NCI-H226 (cell line): Measurements from ENCODE around the gene CDX1.
A peak's percentile ranks its signal among the peaks of the same experiment; 100 is the strongest.
"Not testable (repeated sequence)": the region's sequence is repeated elsewhere in the genome, so short reads cannot be mapped to it uniquely, and the experiment has no call there.

Experiments
- DNase-seq: peaks from one replicate; pipeline ENCODE4 v3.0.0-alpha.2; 2015

The CDX1 gene

DNA sequence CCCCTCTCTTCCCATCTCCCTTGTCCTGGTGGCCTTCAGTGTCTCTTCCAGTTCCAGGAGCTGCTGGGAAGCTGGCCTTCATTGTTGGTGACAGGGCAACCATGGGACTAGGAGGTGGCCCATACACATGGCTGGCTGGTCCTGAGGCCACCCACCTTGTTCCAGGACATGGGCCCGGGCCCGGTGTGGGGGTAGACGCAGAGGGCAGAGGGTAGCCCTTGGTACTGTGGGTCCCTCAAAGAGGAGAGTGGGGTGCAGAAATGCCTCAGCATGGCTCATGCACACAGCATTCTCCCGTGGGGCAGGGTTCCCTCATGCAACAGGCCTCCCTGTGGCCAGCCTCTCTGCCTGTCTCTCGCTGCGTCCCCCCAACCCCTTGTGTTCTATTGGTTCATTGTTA lies 44.1 kb downstream of the CDX1 start:
- DNase-seq, result no peak

- no peak for DNase-seq
These were observed 44.8 kb downstream of the CDX1 start for GRCh38 chr5:150211156-150212030.

- no peak for DNase-seq
These were observed 47.0 kb downstream of the CDX1 start for GRCh38 chr5:150213530-150213929.

DNA sequence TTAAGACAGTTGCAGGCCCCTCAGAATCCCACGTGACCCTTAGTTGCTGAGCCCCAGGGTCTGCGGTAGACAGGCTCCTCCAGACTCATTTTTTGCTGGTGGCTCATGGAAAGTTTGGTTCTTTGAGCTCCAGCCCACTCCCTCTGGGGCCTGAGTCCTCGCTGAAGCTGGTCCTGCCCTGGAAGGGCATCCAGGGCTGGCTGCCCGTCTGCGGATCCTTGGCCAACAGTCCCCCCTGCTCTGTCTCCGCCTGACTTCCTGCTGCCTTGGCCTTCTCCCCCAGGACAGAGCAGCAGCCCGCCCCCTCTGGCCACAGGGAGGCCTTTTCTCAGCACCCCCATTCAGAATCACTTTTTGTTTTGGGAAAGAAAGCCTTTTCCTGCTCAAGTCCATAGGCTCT lies 47.7 kb downstream of the CDX1 start:
- no peak for DNase-seq

DNA sequence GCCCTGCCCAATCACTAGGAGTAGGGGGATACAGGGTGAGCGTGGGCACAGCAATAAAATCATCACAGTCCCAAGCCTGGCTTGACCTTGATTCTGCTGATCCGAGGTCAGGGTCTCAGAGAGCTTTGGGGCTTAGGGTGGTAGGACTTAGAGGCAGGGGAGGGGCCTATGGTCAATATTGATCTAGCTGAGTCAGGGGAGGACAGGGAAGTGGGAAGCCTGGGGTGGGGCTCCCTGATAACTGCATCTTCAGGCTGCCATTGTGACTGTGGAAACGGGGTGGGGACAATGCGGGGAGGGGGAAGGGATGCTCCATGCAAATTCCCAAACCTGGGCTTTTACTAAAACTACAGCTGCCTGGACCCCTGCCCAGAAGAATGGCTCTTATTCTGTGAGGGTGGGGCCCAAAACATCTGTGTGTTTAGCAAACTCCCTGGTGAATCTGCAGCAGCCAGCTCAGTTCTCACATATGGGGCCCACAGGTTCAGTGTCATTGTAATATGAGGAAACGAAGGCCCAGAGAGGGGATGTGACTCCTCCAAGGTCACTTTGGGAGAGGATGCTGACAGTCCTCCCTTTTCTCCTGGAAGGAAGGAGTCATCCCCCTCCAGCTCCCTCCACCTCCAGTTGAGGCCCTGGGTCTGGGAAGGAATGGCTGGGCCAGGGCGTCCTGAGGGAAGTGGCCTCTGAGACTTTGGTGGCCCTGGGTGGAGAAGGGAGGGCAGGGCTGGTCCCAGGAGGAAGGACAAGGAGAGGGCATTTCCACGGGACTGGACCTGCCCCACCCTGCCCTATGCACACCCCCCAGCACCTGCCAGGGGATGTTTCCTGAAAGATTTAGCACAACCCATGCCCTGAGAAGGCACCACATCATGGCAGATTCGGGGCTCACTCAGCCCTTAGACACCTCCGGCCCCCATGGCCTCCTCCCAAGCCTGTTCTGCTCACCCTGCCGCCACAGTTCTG lies 49.7 kb downstream of the CDX1 start:
- no peak for DNase-seq

- DNase-seq, result no peak
These were observed 50.5 kb downstream of the CDX1 start for GRCh38 chr5:150217038-150217437.

DNA sequence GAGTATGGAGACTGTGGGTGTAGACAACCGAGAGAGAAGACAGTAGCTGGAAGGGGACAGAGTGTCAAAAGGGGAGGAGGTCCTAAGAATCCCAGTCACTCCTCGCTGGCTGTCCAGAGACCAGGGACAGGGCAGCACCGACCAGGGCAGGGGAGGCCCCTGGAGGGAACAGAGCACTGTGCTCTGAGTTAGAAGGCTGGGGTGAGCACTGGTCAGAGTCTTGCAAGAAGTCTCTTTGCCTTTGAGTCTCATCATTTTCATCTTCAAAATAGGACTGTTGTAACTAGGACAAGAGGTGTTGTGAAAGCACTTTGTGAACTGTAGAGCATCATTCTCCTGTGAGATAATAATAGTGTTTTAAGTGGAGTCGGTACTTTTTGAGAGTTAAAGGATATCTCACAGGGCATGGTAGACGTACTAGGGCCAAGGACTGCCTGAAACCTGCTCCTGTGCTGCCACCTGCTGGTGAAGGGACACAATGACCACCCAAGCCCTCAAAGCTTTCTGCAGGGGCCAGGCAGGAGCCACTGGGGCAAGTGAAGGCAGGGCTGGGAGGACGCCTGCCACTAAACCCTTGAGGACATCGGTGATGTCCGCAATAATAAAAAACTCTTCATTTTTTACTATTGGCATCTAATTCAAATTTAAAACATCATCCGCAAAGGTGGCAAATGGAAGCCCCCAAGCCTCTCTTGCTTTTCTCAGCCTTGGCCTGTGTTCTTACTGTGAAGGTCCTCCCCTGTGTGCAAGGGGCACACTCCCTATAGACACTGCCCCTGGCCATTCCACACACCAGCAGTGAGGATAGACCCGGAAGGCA lies 51.5 kb downstream of the CDX1 start:
- peak; percentile 62 for DNase-seq

DNA sequence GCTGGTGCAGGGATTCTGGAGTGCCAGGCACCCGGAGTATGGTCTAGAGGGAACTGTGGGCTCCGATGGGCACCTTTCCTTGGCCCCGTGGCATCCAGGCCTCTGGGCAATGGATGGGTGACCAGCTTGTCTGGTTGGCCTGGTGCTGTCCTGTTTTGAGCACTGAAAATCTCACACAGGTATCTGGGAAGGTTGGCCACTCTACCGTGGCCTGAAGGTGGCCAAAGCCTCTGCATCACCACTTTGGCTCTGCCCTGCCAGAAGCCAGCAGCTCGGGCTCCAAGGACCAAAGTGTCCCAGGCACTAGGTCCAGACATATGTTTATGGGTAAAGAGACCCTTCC lies 52.1 kb downstream of the CDX1 start:
- DNase-seq, result no peak

- DNase-seq, result peak; percentile 35
These were observed 52.6 kb downstream of the CDX1 start for GRCh38 chr5:150219142-150219541.

DNA sequence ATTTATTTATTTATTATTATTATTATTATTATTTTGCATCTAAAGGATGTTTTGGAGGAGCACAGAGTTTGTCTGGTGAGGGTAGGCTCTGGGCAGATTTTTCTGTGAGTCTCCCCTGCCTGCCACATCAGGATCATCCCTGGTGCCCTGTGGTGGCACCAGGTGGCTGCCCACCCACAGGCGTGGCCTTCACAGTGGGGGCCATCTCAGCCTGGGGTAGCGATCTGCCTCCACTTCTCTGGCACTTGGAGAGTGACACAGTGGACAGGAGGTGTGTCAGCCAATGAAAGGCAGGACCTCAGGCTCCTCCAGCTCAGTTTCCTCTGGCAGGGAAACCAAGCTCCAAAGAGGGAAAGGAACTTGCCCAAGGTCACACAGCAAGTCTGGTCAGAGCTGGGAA lies 53.3 kb downstream of the CDX1 start:
- DNase-seq, result no peak

- no peak for DNase-seq
These were observed 54.9 kb downstream of the CDX1 start for GRCh38 chr5:150221471-150221870.

DNA sequence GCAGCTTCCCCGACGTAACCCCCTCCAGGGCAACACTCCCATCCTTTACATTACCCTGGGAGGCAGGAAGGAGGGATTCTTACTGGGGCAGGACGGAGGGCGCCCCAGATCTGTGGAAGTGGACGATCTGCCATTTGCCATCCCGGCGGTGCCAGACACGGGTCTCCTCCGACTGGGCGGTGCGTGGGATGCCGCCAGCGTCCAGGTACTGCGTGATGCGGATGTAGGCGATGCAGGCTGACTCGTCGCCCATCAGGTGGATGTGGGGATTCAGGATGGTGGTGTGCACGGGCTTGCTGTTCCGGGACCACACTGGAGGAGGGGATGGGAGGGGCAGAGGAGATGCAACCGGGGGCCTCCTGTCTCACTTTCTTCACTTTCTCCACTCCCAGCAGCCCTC lies 56.3 kb downstream of the CDX1 start:
- no peak for DNase-seq

GRCh38 chr5:150223474-150223873 lies 56.9 kb downstream of the CDX1 start:
- DNase-seq, result no peak

DNA sequence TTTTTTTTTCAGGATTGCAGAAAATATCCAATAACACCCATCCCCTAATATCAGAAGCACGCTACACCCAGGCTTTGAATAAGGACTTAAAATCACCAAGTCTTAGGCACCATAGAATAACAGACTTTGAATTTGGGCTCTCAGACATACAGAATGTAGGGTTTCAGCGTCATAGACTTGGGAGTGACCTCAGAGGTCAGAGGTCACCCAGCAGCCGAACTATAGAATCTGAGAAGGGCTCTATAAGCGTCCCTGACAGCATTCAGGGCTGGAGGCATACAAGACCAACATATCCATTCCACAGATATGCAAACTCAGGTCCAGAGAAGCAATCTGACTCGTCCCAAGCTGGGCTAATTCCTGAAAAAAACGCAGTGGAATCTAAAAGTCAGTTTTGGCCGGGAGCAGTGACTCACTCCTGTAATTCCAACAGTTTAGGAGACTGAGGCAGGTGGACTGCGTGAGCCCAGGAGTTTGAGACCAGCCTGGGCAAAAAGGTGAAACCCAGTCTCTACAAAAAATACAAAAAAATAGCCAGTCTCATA lies 58.0 kb downstream of the CDX1 start:
- no peak for DNase-seq

DNA sequence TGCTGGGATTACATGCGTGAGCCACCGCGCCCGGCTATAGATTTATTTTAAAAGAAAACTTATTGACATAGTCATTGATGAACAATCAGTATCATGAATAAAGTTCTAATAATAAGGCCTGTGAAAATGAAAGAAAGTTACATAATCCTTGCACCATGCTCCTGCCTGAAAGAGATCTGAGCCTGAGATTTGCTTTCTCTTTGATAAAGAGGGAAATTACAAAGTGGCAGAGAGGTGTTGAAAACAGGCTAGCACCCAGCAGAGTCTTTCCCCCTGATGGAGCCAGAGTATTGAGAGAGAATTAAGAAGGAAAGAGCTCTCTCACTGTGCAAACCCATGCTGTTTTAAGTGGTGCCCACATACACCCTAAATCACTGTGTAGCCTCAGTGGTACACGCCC lies 60.5 kb downstream of the CDX1 start:
- DNase-seq, result no peak

GRCh38 chr5:150227606-150228273 lies 61.2 kb downstream of the CDX1 start:
- no peak for DNase-seq

DNA sequence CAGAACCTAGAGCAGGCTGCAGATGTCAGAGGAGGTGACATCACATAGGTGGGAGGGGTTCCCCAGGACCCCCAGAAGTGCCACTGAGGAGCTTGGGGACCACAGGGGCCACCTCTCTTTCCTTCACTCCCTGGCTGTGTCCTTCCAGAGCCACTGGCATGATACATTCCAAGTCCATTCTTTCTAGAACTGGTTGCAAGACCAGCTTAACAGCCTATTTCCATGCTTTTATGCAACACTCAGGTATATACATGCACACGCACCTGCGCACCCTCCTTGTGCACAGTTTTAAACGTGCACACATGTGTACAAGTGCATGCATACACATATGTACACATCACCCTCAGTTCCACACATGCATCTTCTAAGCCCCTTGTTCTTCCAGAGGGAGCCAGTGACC lies 63.0 kb downstream of the CDX1 start:
- no peak for DNase-seq

DNA sequence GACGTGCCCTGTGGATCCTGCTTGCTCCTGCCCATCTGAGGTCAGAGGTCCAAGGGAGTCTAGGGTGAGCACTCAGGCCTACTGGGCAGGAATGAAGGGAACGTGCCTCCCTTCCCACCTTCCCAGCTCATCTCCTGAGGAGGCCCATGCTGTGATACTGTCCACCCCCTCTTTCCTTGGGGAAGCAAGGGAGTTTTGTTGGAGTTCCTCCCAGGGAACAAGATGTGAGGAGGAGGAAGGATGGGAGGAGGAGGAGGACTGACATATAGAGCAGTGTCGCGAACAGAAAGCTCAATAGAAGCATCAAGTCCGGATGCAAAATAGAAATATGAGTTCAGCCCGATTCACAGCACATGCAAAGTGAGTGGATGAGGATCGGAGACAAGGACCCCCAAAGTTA lies 64.3 kb downstream of the CDX1 start:
- DNase-seq, result no peak

GRCh38 chr5:150233706-150234105 lies 67.1 kb downstream of the CDX1 start:
- DNase-seq, result not testable (repeated sequence)
